Gastrocnemius medialis (tissue), 4 donors: ENCODE results near the gene IKBKE.

Source experiments
- POLR2A ChIP-seq, 2 donors: fragments of 450-650 bp; IDR thresholded peaks; one replicate each; pipeline ENCODE4 v1.6.1; 2017; ENCODE audit warnings: antibody characterized with exemption in 2 of 2, mild to moderate bottlenecking in 2 of 2, moderate library complexity in 2 of 2
- TF ChIP-seq, protein P1 (sequence below), 5 experiments: fragments of 450-650 bp in 3 of 5; fragments of 200-600 bp in 2 of 5; sonication (generic) in 2 of 5; IDR thresholded peaks in 4 of 5; conservative IDR thresholded peaks in 1 of 5; 1 replicate in 4 of 5; 2 replicates in 1 of 5; pipeline ENCODE4 v1.5.1; 2016 to 2019; ENCODE audit warnings: antibody characterized with exemption in 5 of 5, mild to moderate bottlenecking in 3 of 5, moderate library complexity in 3 of 5

DNA sequence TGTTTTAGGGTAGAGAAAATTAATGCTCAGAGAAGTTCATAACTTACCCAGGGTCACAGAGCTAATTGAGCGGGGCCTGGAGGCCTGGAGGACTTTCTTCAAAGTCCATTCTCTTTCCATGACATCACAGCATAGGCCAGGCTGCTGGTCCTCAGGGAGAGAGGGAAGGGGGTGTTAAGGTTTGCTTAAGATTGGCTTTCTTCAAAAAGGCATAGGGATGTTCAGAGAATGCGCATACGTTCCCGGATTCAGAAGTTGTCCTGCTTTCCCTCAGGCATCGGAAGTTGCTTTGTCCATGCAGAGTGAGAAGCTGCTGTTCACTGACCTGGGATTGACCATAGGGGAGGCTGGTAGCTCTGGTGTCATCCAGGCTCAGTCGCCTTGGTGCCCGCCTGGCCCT lies 62.1 kb downstream of the IKBKE start:
- TF ChIP-seq, protein P1, sequence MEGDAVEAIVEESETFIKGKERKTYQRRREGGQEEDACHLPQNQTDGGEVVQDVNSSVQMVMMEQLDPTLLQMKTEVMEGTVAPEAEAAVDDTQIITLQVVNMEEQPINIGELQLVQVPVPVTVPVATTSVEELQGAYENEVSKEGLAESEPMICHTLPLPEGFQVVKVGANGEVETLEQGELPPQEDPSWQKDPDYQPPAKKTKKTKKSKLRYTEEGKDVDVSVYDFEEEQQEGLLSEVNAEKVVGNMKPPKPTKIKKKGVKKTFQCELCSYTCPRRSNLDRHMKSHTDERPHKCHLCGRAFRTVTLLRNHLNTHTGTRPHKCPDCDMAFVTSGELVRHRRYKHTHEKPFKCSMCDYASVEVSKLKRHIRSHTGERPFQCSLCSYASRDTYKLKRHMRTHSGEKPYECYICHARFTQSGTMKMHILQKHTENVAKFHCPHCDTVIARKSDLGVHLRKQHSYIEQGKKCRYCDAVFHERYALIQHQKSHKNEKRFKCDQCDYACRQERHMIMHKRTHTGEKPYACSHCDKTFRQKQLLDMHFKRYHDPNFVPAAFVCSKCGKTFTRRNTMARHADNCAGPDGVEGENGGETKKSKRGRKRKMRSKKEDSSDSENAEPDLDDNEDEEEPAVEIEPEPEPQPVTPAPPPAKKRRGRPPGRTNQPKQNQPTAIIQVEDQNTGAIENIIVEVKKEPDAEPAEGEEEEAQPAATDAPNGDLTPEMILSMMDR (IDR thresholded peaks at IDR 0.05 in 4 of 5, conservative IDR thresholded peaks at IDR 0.05 in 1 of 5) = no peak
- no peak for TF ChIP-seq POLR2A (IDR thresholded peaks at IDR 0.05)
